ENCODE results near the gene NDUFS6.

NDUFS6 gene

GRCh38 chr5:1765880-1766235, 35.3 kb upstream of the NDUFS6 start:
- no peak for DNase-seq (ENCODE audit: low spot score)

- no peak for DNase-seq (ENCODE audit: low spot score)
Measured at GRCh38 chr5:1767524-1768282, 33.5 kb upstream of the NDUFS6 start.

GRCh38 chr5:1768283-1769000, 32.8 kb upstream of the NDUFS6 start:
- DNase-seq (ENCODE audit: low spot score), result no peak

- DNase-seq (ENCODE audit: low spot score), result no peak
Measured at GRCh38 chr5:1769017-1769640, 32.1 kb upstream of the NDUFS6 start.

GRCh38 chr5:1769752-1770442, 31.3 kb upstream of the NDUFS6 start:
- no peak for DNase-seq (ENCODE audit: low spot score)

- DNase-seq (ENCODE audit: low spot score), result no peak
Measured at GRCh38 chr5:1770443-1770802, 30.8 kb upstream of the NDUFS6 start.

GRCh38 chr5:1771149-1772065, 29.8 kb upstream of the NDUFS6 start:
- DNase-seq (ENCODE audit: low spot score), result no peak

- DNase-seq (ENCODE audit: low spot score), result no peak
Measured at GRCh38 chr5:1772634-1773033, 28.6 kb upstream of the NDUFS6 start.

- no peak for DNase-seq (ENCODE audit: low spot score)
Measured at GRCh38 chr5:1776831-1777230, 24.4 kb upstream of the NDUFS6 start.

GRCh38 chr5:1777281-1778137, 23.7 kb upstream of the NDUFS6 start:
- DNase-seq (ENCODE audit: low spot score), result no peak

- DNase-seq (ENCODE audit: low spot score), result no peak
Measured at GRCh38 chr5:1778138-1779020, 22.8 kb upstream of the NDUFS6 start.

- DNase-seq (ENCODE audit: low spot score), result no peak
Measured at GRCh38 chr5:1779021-1779680, 22.1 kb upstream of the NDUFS6 start.

- DNase-seq (ENCODE audit: low spot score), result no peak
Measured at GRCh38 chr5:1779782-1780613, 21.2 kb upstream of the NDUFS6 start.

- no peak for DNase-seq (ENCODE audit: low spot score)
Measured at GRCh38 chr5:1780614-1780930, 20.6 kb upstream of the NDUFS6 start.

GRCh38 chr5:1781107-1781506, 20.1 kb upstream of the NDUFS6 start:
- DNase-seq (ENCODE audit: low spot score), result no peak

GRCh38 chr5:1781726-1782384, 19.4 kb upstream of the NDUFS6 start:
- no peak for DNase-seq (ENCODE audit: low spot score)

GRCh38 chr5:1782385-1783215, 18.6 kb upstream of the NDUFS6 start:
- no peak for DNase-seq (ENCODE audit: low spot score)

Measured in CD4-positive, alpha-beta T cell treated with Interleukin-15 for 4 hours (primary cell).